ENCODE results near the gene ARHGEF38. TPM values are rescaled to one million over a fixed set of nuclear protein-coding genes. Genes with fewer than 3 reads are reported as not detected.

ARHGEF38 gene
- polyA plus RNA-seq, 1 of the 3 experiments (the other 2 are of a cell fraction) = 0.02 TPM

DNA sequence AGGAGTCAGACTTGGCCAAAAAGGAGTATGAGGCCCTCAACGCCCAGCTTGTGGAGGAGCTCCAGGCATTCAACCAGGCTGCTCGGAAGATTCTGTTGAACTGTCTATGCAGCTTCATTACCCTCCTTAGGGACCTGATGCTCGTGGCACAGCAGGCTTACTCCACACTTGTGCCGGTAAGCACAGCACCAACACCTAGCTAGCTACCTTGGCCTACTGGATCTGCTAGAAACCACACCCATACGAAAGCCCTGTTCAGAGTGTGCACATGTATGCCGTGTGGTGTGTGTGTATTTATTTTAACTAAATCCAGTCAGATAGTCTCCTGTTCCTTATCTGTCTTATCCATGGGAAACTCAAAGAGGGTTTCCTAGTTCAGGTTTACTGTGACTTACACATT is 106.8 kb downstream of the ARHGEF38 start:
- no peak overlapping the region for H3K27ac ChIP-seq (ENCODE audit: low read depth in 2 of 2, low read length in 1 of 2)
- H2AFZ ChIP-seq (ENCODE audit: low read depth) = no peak overlapping the region
- 76% methylated on average over 6 of the region's 6 CpGs for WGBS (ENCODE audit: low lambda C conversion rate)
- no peaks in the 10 kb centered on the region for H3K36me3 ChIP-seq (replicated peaks in 1 of 2; ENCODE audit: control insufficient read depth in 1 of 2, insufficient read depth in 2 of 2, low read length in 1 of 2)
- no peaks in the 10 kb centered on the region; a peak in 1 of 4 replicates for H3K4me1 ChIP-seq (ENCODE audit: control insufficient read depth in 1 of 2, insufficient read depth in 2 of 2, low read depth in 1 of 2, low read length in 1 of 2)
- H3K4me2 ChIP-seq = no peak overlapping the region
- H4K20me1 ChIP-seq (ENCODE audit: insufficient read depth) = no peaks in the 10 kb centered on the region
- H3K4me3 ChIP-seq (ENCODE audit: low read depth in 2 of 2, low read length in 1 of 2) = no peak overlapping the region
- ChIA-PET POLR2A (no interaction called here), CTCF (interaction anchor here (1.0 to 1.7 kb wide), 2 partner anchors 56 to 138 kb away, joined by 3 to 4 read pairs; no protein-coding TSS in a partner anchor)
- DNase-seq = no peak
- H3K9ac ChIP-seq = no peak overlapping the region
- H3K27me3 ChIP-seq (ENCODE audit: insufficient read depth) = no peaks in the 10 kb centered on the region
- TF ChIP-seq MEF2A (IDR thresholded peaks at IDR 0.05; ENCODE audit: borderline replicate concordance, low read depth) = no peak
- TF ChIP-seq MXI1 (IDR thresholded peaks at IDR 0.05; ENCODE audit: low read depth, low read length) = no peak
- TF ChIP-seq RAD21 (IDR thresholded peaks at IDR 0.05; ENCODE audit: low read length) = no peak
- no peak for TF ChIP-seq YY1 (IDR thresholded peaks at IDR 0.05; ENCODE audit: low read depth)
- TF ChIP-seq SMC3 (IDR thresholded peaks at IDR 0.05; ENCODE audit: low read depth, low read length) = no peak
- no peak for TF ChIP-seq RXRA (IDR thresholded peaks at IDR 0.05; ENCODE audit: borderline replicate concordance, low read depth)
- TF ChIP-seq RFX5 (IDR thresholded peaks at IDR 0.05; ENCODE audit: low read length) = no peak
- TF ChIP-seq NFIC (IDR thresholded peaks at IDR 0.05; ENCODE audit: borderline replicate concordance) = no peak
- TF ChIP-seq TAF1 (IDR thresholded peaks at IDR 0.05; ENCODE audit: borderline replicate concordance, low read depth, low read length) = no peak
- TF ChIP-seq GABPA (IDR thresholded peaks at IDR 0.05; ENCODE audit: low read depth) = no peak
- TF ChIP-seq, protein P1, sequence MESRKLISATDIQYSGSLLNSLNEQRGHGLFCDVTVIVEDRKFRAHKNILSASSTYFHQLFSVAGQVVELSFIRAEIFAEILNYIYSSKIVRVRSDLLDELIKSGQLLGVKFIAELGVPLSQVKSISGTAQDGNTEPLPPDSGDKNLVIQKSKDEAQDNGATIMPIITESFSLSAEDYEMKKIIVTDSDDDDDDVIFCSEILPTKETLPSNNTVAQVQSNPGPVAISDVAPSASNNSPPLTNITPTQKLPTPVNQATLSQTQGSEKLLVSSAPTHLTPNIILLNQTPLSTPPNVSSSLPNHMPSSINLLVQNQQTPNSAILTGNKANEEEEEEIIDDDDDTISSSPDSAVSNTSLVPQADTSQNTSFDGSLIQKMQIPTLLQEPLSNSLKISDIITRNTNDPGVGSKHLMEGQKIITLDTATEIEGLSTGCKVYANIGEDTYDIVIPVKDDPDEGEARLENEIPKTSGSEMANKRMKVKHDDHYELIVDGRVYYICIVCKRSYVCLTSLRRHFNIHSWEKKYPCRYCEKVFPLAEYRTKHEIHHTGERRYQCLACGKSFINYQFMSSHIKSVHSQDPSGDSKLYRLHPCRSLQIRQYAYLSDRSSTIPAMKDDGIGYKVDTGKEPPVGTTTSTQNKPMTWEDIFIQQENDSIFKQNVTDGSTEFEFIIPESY (IDR thresholded peaks at IDR 0.05; ENCODE audit: borderline replicate concordance, low read depth) = no peak
- TF ChIP-seq, protein P2, sequence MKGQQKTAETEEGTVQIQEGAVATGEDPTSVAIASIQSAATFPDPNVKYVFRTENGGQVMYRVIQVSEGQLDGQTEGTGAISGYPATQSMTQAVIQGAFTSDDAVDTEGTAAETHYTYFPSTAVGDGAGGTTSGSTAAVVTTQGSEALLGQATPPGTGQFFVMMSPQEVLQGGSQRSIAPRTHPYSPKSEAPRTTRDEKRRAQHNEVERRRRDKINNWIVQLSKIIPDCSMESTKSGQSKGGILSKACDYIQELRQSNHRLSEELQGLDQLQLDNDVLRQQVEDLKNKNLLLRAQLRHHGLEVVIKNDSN (IDR thresholded peaks at IDR 0.05; ENCODE audit: borderline replicate concordance, low read depth) = no peak
- TF ChIP-seq EZH2phosphoT487 (IDR thresholded peaks at IDR 0.05; ENCODE audit: borderline replicate concordance, low read depth) = no peak
- no peaks in the 10 kb centered on the region for H3K79me2 ChIP-seq (ENCODE audit: insufficient read depth)
- H3K9me2 ChIP-seq = 0 out of 2 replicates have a peak, but pooled peaks cover 3% of the 10 kb centered on the region
- H3F3A ChIP-seq (replicated peaks; ENCODE audit: insufficient read depth) = no peaks in the 10 kb centered on the region
- no peaks in the 10 kb centered on the region for H3K9me3 ChIP-seq

DNA sequence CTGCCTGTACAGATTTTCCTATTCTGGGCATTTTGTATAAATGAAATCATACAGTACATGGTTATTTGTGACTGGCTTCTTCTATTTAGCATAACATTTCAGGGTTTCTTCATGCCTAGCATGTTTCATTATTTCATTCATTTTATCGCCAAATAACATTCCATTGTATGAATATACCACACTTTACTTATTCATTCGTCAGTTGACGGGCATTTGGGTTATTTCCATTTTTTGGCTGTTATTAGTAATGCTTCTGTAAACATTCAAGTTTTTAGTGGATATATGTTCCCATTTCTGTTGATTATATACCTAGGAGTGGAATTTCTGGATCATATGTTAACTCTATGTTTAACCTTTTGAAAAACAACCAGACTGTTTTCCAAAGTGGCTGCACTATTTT is 108.6 kb downstream of the ARHGEF38 start:
- no peak overlapping the region for H3K4me3 ChIP-seq (ENCODE audit: low read depth in 2 of 2, low read length in 1 of 2)
- no peaks in the 10 kb centered on the region for H3F3A ChIP-seq (replicated peaks; ENCODE audit: insufficient read depth)
- H3K9ac ChIP-seq = no peak overlapping the region
- no peaks in the 10 kb centered on the region for H3K9me3 ChIP-seq
- ChIA-PET CTCF (no interaction called here), POLR2A (no interaction called here)
- no peaks in the 10 kb centered on the region; a peak in 1 of 4 replicates for H3K4me1 ChIP-seq (ENCODE audit: control insufficient read depth in 1 of 2, insufficient read depth in 2 of 2, low read depth in 1 of 2, low read length in 1 of 2)
- 95% methylated on average over 3 of the region's 3 CpGs for WGBS (ENCODE audit: low lambda C conversion rate)
- TF ChIP-seq RFX5 (IDR thresholded peaks at IDR 0.05; ENCODE audit: low read length) (no peak), RCOR1 (IDR thresholded peaks at IDR 0.05; ENCODE audit: low read length) (no peak), JUND (IDR thresholded peaks at IDR 0.05) (no peak), CHD2 (IDR thresholded peaks at IDR 0.05; ENCODE audit: low read length, partially characterized antibody) (no peak), TEAD4 (IDR thresholded peaks at IDR 0.05; ENCODE audit: borderline replicate concordance, insufficient read depth) (no peak), NRF1 (IDR thresholded peaks at IDR 0.05; ENCODE audit: low read depth, low read length) (no peak), YY1 (IDR thresholded peaks at IDR 0.05; ENCODE audit: low read depth) (no peak), EZH2phosphoT487 (IDR thresholded peaks at IDR 0.05; ENCODE audit: borderline replicate concordance, low read depth) (no peak), POLR2AphosphoS5 (IDR thresholded peaks at IDR 0.05; ENCODE audit: low read depth, low read length) (no peak), FOXJ3 (CRISPR knock-in tag; IDR thresholded peaks at IDR 0.05) (no peak), TAF1 (IDR thresholded peaks at IDR 0.05; ENCODE audit: borderline replicate concordance, low read depth, low read length) (no peak)
- TF ChIP-seq, protein P3, sequence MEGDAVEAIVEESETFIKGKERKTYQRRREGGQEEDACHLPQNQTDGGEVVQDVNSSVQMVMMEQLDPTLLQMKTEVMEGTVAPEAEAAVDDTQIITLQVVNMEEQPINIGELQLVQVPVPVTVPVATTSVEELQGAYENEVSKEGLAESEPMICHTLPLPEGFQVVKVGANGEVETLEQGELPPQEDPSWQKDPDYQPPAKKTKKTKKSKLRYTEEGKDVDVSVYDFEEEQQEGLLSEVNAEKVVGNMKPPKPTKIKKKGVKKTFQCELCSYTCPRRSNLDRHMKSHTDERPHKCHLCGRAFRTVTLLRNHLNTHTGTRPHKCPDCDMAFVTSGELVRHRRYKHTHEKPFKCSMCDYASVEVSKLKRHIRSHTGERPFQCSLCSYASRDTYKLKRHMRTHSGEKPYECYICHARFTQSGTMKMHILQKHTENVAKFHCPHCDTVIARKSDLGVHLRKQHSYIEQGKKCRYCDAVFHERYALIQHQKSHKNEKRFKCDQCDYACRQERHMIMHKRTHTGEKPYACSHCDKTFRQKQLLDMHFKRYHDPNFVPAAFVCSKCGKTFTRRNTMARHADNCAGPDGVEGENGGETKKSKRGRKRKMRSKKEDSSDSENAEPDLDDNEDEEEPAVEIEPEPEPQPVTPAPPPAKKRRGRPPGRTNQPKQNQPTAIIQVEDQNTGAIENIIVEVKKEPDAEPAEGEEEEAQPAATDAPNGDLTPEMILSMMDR (IDR thresholded peaks at IDR 0.05) = no peak
- TF ChIP-seq, protein P2 (IDR thresholded peaks at IDR 0.05; ENCODE audit: borderline replicate concordance, low read depth) = no peak
- TF ChIP-seq, protein P4, sequence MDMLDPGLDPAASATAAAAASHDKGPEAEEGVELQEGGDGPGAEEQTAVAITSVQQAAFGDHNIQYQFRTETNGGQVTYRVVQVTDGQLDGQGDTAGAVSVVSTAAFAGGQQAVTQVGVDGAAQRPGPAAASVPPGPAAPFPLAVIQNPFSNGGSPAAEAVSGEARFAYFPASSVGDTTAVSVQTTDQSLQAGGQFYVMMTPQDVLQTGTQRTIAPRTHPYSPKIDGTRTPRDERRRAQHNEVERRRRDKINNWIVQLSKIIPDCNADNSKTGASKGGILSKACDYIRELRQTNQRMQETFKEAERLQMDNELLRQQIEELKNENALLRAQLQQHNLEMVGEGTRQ (IDR thresholded peaks at IDR 0.05; ENCODE audit: borderline replicate concordance, low read depth, low read length) = no peak
- no peaks in the 10 kb centered on the region for H3K36me3 ChIP-seq (replicated peaks in 1 of 2; ENCODE audit: control insufficient read depth in 1 of 2, insufficient read depth in 2 of 2, low read length in 1 of 2)
- H3K4me2 ChIP-seq = no peak overlapping the region
- no peaks in the 10 kb centered on the region for H3K79me2 ChIP-seq (ENCODE audit: insufficient read depth)
- 0 out of 2 replicates have a peak, but pooled peaks cover 3% of the 10 kb centered on the region for H3K9me2 ChIP-seq
- H2AFZ ChIP-seq (ENCODE audit: low read depth) = no peak overlapping the region
- no peaks in the 10 kb centered on the region for H4K20me1 ChIP-seq (ENCODE audit: insufficient read depth)
- no peaks in the 10 kb centered on the region for H3K27me3 ChIP-seq (ENCODE audit: insufficient read depth)
- H3K27ac ChIP-seq (ENCODE audit: low read depth in 2 of 2, low read length in 1 of 2) = no peak overlapping the region
- DNase-seq = no peak
